CD4-positive, alpha-beta memory T cell (primary cell): ENCODE measurements around the gene CCDC57. TPM values are rescaled to one million over a fixed set of nuclear protein-coding genes. Genes with fewer than 3 reads are reported as not detected.

ENCODE experiments used
- CTCF ChIA-PET: fragments of 350-600 bp; sonication (Branson Sonifier 250); formaldehyde crosslinking; loops from one replicate; lab custom pipeline; 2021; ENCODE audit warnings: inconsistent platforms; ENCODE audit not compliant: partially characterized antibody; lab: Charles Lee
- POLR2A ChIA-PET: fragments of 350-600 bp; sonication (Branson Sonifier 250); formaldehyde crosslinking; loops from one replicate; lab custom pipeline; 2021; ENCODE audit not compliant: partially characterized antibody; lab: Charles Lee
- DNase-seq, 5 donors: peaks; one replicate each; pipeline versions ENCODE4 v3.0.0 to v3.0.0-alpha.2; 2020 to 2022; ENCODE audit warnings: mixed read lengths in 1 of 5
- H3K27ac ChIP-seq: one replicate; pipeline ENCODE4 v1.7.0; 2013; ENCODE audit warnings: low read depth, low read length
- H3K27me3 ChIP-seq: 2 replicates; pipeline ENCODE4 v1.7.0; 2013; ENCODE audit warnings: mild to moderate bottlenecking, low read length, moderate library complexity; ENCODE audit not compliant: insufficient read depth
- H3K36me3 ChIP-seq: 2 replicates; pipeline ENCODE4 v1.7.0; 2013; ENCODE audit warnings: mild to moderate bottlenecking, low read length, moderate library complexity; ENCODE audit not compliant: insufficient read depth
- H3K4me1 ChIP-seq: 2 replicates; pipeline ENCODE4 v1.7.0; 2013; ENCODE audit warnings: mild to moderate bottlenecking, low read length, moderate library complexity; ENCODE audit not compliant: insufficient read depth
- H3K4me3 ChIP-seq, 2 donors: one replicate each; pipeline ENCODE4 v1.7.0; 2013; ENCODE audit warnings: low read length in 2 of 2, mild to moderate bottlenecking in 1 of 2
- H3K9me3 ChIP-seq, 2 donors: one replicate each; pipeline ENCODE4 v1.7.0; 2013; ENCODE audit warnings: low read length in 2 of 2, control low read depth in 1 of 2; ENCODE audit not compliant: control insufficient read depth in 1 of 2
- H3K27ac Mint-ChIP-seq, 7 donors: one replicate each; pipeline ENCODE4 v1.8.0; 2020 to 2021; ENCODE audit warnings: mixed read lengths in 7 of 7, mild to moderate bottlenecking in 6 of 7, inconsistent platforms in 3 of 7, moderate library complexity in 3 of 7
- H3K27me3 Mint-ChIP-seq, 2 donors: one replicate each; pipeline ENCODE4 v1.8.0; 2020 to 2021; ENCODE audit warnings: mixed read lengths in 2 of 2
- H3K36me3 Mint-ChIP-seq, 2 donors: one replicate each; pipeline ENCODE4 v1.8.0; 2020 to 2021; ENCODE audit warnings: mixed read lengths in 2 of 2, inconsistent platforms in 1 of 2, mild to moderate bottlenecking in 1 of 2
- H3K4me1 Mint-ChIP-seq, 4 donors: one replicate each; pipeline ENCODE4 v1.8.0; 2020 to 2021; ENCODE audit warnings: mixed read lengths in 4 of 4, mild to moderate bottlenecking in 1 of 4
- H3K4me3 Mint-ChIP-seq, 8 donors: one replicate each; pipeline ENCODE4 v1.8.0; 2020 to 2021; ENCODE audit warnings: mixed read lengths in 8 of 8, mild to moderate bottlenecking in 7 of 8, moderate library complexity in 6 of 8, inconsistent platforms in 3 of 8
- H3K9me3 Mint-ChIP-seq, 8 donors: one replicate each; pipeline ENCODE4 v1.8.0; 2020 to 2021; ENCODE audit warnings: mixed read lengths in 8 of 8, mild to moderate bottlenecking in 5 of 8, inconsistent platforms in 3 of 8, moderate library complexity in 1 of 8
- intact Hi-C: fragments of 100-400 bp; cut with micrococcal nuclease; formaldehyde crosslinking; loops from one replicate; pipeline ENCODE4 v1.15.1; 2023
- polyA plus RNA-seq, 2 donors: library from polyadenylated mRNA; unstranded; fragments of 300-500 nt; fragmentation: Illumina TruSeq; gene quantifications; one replicate each; pipeline ENCODE4 v1.2.3, GENCODE V29; 2021
- total RNA-seq, 2 experiments: library from RNA; stranded (reverse); gene quantifications; one replicate each; pipeline ENCODE4 v1.2.3, GENCODE V29; 2021

CCDC57 gene
- total and polyA plus RNA-seq, 4 experiments from 2014 or later: 41.6 to 88.7 (median 62.0) TPM

DNA sequence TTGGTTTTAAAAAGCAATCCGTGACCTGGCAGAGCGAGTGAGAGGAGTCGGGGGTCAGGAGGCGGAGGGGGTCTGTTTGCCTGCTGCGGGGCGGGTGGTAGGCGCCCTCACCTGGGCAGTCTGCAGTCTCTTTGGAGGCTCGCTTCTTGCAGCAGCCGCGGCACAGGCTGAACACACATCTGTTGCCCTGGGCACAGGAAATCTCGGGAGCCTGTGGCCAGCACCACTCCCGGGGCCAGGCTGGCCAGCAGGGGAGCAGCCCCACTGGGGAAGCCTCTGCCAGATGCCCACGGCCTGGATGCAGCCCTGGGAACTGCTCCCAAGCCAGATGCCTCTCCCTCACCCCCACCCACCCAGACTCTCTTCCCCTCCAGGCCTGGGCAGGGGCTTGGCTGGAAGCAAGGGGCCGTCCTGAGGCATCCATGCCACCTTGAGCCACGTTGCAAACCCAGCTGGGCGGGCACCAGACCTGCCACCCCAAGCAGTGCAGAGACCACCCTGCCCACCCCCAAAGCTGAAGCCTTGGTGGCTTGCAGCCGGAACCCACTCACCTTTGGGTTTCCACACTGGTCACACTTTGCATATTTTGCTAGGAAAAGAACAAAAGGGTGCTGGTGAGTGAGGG is 154.3 kb downstream of the CCDC57 start:
- intact Hi-C loops: no loop called here
- DNase-seq: no peak

DNA sequence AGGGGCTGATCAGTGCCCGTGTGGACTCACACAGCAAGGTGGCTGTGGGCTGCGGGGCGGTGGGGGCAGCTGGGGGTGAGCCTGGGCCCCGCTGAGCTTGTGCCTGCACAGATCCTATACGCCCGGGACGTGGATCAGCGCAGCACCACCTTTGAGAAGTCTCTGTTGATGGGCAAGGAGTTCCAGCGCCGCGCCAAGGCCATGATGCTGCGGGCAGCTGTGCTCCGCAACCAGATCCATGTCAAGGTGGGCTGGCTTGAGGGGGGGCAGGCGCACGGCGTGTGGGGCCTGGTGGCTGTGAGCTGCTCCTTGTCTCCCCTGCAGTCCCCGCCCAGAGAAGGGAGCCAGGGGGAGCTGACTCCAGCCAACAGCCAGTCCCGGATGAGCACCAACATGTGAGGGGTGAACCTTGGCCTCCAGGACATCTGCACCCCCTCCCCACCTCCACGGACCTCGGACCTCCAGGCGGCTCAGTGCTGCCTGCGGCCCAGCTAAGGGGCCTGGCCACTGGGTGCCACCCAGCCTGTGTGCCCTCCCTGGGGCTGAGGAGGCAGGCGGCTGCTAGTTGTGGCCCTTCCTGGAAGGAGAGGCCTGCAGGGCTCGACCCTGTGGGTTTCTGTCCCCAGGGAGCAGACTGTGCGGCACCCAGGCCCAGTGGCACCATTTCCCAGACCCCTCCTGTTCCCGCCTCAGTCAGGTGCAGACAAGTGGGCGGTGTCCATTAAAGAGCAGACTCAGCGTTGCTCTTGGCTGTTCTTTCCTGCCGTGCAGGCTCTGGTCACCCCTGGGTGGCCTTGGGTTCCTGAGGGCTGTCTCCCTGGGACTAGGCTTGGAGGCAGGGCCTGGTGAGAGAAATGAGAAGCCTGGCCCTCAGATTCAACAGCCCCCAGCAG is 155.7 kb downstream of the CCDC57 start:
- intact Hi-C loops: no loop called here
- CTCF ChIA-PET: no interaction called here
- Histone ChIP-seq H3K27ac (no peak overlapping the region), H3K4me1 (peaks cover 20% of the 10 kb centered on the region), H3K36me3 (peaks cover 42% of the 10 kb centered on the region), H3K4me3 (no peak overlapping the region), H3K27me3 (no peaks in the 10 kb centered on the region), H3K9me3 (no peaks in the 10 kb centered on the region)
- Mint-ChIP-seq H3K36me3 (peaks cover 0 to 32% of the 10 kb centered on the region in 2 donors), H3K27me3 (no peaks in the 10 kb centered on the region), H3K4me3 (no peak overlapping the region), H3K4me1 (peaks cover 0 to 14% (median 3%) of the 10 kb centered on the region in 4 donors), H3K9me3 (peaks cover 0 to 4% (median 0%) of the 10 kb centered on the region in 8 donors), H3K27ac (no peak overlapping the region)
- POLR2A ChIA-PET: interaction anchor here (0.9 to 1.5 kb wide), 2 partner anchors 9 to 34 kb away, joined by 5 to 7 read pairs; partner anchors contain the start of genes CENPX, DUS1L and LRRC45
- DNase-seq: peak in 1 of 5 donors; percentile 27

More for the DNA sequence above, 154.3 kb downstream of the CCDC57 start:
- peaks cover 0 to 6% (median 2%) of the 10 kb centered on the region in 4 donors for H3K4me1 Mint-ChIP-seq
- Histone ChIP-seq H3K4me1 (peaks cover 8% of the 10 kb centered on the region), H3K27ac (no peak overlapping the region), H3K9me3 (no peaks in the 10 kb centered on the region), H3K27me3 (no peaks in the 10 kb centered on the region), H3K36me3 (peaks cover 42% of the 10 kb centered on the region), H3K4me3 (no peak overlapping the region)
- ChIA-PET CTCF (no interaction called here), POLR2A (no interaction called here)
- no peak overlapping the region for H3K4me3 Mint-ChIP-seq
- no peaks in the 10 kb centered on the region for H3K27me3 Mint-ChIP-seq
- H3K9me3 Mint-ChIP-seq: peaks cover 0 to 2% (median 0%) of the 10 kb centered on the region in 8 donors
- H3K27ac Mint-ChIP-seq: no peak overlapping the region
- H3K36me3 Mint-ChIP-seq: peaks cover 0 to 34% of the 10 kb centered on the region in 2 donors

DNA sequence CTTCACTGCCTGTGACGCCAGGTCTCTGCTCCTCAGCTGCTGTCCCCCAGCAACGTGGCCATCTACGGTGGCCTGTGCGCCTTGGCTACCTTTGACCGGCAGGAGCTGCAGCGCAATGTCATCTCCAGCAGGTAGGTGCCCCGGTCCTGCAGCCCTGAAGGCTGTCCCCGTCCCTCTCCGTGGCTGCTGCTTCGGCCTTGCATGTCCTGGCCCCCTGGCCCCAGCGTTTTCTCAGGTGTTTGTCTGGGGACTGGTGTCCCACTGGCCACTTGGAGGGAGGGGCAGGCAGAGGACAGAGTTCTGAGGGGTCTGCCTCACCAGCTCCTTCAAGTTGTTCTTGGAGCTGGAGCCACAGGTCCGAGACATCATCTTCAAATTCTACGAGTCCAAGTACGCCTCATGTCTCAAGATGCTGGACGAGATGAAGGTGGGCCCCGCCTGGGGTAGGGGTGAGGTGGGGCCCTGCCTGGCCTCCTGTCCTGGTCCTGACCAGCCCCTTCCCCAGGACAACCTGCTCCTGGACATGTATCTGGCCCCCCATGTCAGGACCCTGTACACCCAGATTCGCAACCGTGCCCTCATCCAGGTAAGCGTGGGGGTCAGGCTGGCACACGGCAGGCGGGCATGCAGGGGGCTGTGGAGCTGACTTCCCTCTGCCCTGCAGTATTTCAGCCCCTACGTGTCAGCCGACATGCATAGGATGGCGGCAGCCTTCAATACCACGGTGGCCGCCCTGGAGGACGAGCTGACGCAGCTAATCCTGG is 156.5 kb downstream of the CCDC57 start:
- Mint-ChIP-seq H3K9me3 (peaks cover 0 to 4% (median 0%) of the 10 kb centered on the region in 8 donors), H3K27ac (peak overlapping the region in 1 of 7 donors; percentile 41), H3K4me3 (no peak overlapping the region), H3K4me1 (peaks cover 0 to 14% (median 3%) of the 10 kb centered on the region in 4 donors), H3K27me3 (no peaks in the 10 kb centered on the region), H3K36me3 (peaks cover 0 to 32% of the 10 kb centered on the region in 2 donors)
- no peaks in the 10 kb centered on the region for H3K9me3 ChIP-seq
- no peak overlapping the region for H3K27ac ChIP-seq
- H3K4me1 ChIP-seq: peaks cover 20% of the 10 kb centered on the region
- H3K4me3 ChIP-seq: no peak overlapping the region
- peak in 1 of 5 donors; percentile 16 for DNase-seq
- ChIA-PET POLR2A (interaction anchor here (0.9 to 1.5 kb wide), 2 partner anchors 10 to 33 kb away, joined by 5 to 7 read pairs; partner anchors contain the start of genes CENPX, DUS1L and LRRC45), CTCF (no interaction called here)
- intact Hi-C loops: no loop called here
- H3K36me3 ChIP-seq: peaks cover 40% of the 10 kb centered on the region
- no peaks in the 10 kb centered on the region for H3K27me3 ChIP-seq

DNA sequence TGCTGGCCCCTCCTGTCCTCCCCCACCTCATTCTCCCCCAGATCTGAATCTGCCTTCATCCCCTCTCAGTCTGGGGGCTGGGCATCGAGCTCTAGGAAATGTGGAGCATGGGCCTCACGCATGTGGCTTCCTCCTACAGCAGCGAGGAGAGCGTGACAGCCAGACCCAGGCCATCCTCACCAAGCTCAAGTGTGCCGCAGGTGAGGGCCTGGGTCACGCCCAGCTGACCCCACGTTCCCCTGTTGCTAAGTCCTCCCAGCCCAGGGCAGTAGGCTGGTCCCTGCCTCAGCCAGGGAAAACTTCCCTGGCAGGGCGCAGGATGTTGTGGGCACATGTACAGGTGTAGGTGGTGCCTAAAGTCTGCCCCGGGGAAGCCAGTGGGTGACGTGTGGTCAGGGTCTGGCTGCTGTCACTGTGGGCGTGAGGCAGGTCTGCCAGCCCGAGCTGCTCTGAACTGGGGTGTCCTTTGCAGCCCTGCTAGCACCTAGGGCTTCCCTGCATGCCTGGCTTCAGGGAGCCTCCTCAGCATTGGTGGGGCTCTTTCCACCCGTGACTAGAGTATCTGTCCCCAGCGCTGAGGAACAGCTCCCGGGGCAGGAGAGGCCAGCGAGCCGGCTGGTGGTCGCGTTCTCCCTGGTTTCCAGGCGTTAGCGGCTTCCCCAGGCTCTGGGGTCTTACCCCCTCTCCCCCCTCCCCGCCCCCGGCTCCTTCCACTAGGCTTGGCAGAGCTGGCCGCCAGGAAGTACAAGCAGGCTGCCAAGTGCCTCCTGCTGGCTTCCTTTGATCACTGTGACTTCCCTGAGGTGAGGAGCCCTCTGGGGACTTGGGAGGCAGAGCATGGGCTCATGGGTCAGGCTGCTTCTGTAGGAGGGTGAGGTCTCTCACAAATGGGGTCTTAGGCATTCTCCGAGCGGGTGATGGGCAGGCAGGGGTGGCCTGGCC is 157.3 kb downstream of the CCDC57 start:
- H3K27me3 Mint-ChIP-seq: no peaks in the 10 kb centered on the region

DNA sequence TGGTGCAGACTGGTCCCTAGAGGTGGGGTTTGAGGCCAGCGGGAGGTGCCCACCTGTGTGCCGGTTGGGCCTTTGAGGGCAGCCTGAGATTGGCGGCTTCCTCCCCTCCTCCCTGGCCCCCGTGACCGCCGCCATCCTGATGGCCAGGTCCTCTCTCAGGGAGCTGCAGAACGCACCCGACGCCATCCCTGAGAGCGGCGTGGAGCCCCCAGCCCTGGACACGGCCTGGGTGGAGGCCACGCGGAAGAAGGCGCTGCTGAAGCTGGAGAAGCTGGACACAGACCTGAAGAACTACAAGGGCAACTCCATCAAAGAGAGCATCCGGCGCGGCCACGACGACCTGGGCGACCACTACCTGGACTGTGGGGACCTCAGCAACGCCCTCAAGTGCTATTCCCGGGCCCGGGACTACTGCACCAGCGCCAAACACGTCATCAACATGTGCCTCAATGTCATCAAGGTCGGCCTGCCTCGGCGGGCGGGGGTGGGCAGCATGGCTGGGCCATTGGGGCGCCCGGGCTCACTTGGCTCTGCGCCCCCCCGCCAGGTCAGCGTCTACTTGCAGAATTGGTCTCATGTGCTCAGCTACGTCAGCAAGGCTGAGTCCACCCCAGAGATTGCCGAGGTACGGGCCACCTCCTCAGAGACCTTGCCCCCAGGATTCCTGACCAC is 158.2 kb downstream of the CCDC57 start:
- Mint-ChIP-seq H3K4me3 (peak overlapping the region in 3 of 8 donors; percentile 38 to 78 (median 63)), H3K4me1 (peaks cover 3 to 22% (median 8%) of the 10 kb centered on the region in 4 donors), H3K27me3 (no peaks in the 10 kb centered on the region), H3K9me3 (peaks cover 0 to 4% (median 0%) of the 10 kb centered on the region in 8 donors), H3K27ac (peak overlapping the region in 2 of 7 donors; percentile 30 to 71), H3K36me3 (peaks cover 0 to 29% of the 10 kb centered on the region in 2 donors)
- H3K27me3 ChIP-seq: no peaks in the 10 kb centered on the region
- CTCF ChIA-PET: no interaction called here
- intact Hi-C loops: loop anchor here (5.0 kb wide), 1 partner anchor 43 kb away; the partner anchor contains the start of gene FASN
- H3K4me3 ChIP-seq: no peak overlapping the region
- H3K27ac ChIP-seq: no peak overlapping the region
- POLR2A ChIA-PET: interaction anchor here (1.1 to 5.3 kb wide), 3 partner anchors 11 to 72 kb away, joined by 3 to 26 read pairs (median 8); partner anchors contain the start of genes DCXR and DUS1L
- H3K9me3 ChIP-seq: no peaks in the 10 kb centered on the region
- H3K4me1 ChIP-seq: peaks cover 31% of the 10 kb centered on the region
- DNase-seq: peak in 1 of 5 donors; percentile 26
- H3K36me3 ChIP-seq: peaks cover 29% of the 10 kb centered on the region

More for the DNA sequence above, 157.3 kb downstream of the CCDC57 start:
- peaks cover 0 to 33% of the 10 kb centered on the region in 2 donors for H3K36me3 Mint-ChIP-seq
- H3K27me3 ChIP-seq: no peaks in the 10 kb centered on the region
- H3K4me1 ChIP-seq: peaks cover 27% of the 10 kb centered on the region
- intact Hi-C loops: no loop called here
- H3K4me3 ChIP-seq: no peak overlapping the region
- peak overlapping the region in 4 of 7 donors; percentile 30 to 71 (median 44) for H3K27ac Mint-ChIP-seq
- H3K9me3 ChIP-seq: no peaks in the 10 kb centered on the region
- peaks cover 0 to 4% (median 0%) of the 10 kb centered on the region in 8 donors for H3K9me3 Mint-ChIP-seq
- ChIA-PET CTCF (no interaction called here), POLR2A (interaction anchor here (1.1 to 1.6 kb wide), 3 partner anchors 10 to 71 kb away, joined by 3 to 8 read pairs (median 5); partner anchors contain the start of genes CENPX, DUS1L and LRRC45)
- DNase-seq: no peak
- H3K4me1 Mint-ChIP-seq: peaks cover 1 to 20% (median 7%) of the 10 kb centered on the region in 4 donors
- H3K4me3 Mint-ChIP-seq: peak overlapping the region in 1 of 8 donors; percentile 21
- H3K36me3 ChIP-seq: peaks cover 32% of the 10 kb centered on the region
- no peak overlapping the region for H3K27ac ChIP-seq
